Heart right ventricle (tissue), 16 donors: Measurements from ENCODE around the gene ADAM12. TPM values are rescaled to one million over a fixed set of nuclear protein-coding genes. Genes with fewer than 3 reads are reported as not detected.
A peak's percentile ranks its signal among the peaks of the same experiment; 100 is the strongest.

Experiments
- ATAC-seq, 8 donors: fragments of 200-7000 bp; cut with Tn5 transposase; one replicate each; pipeline ENCODE4 v1.9.1; 2020; ENCODE audit warnings: mild to moderate bottlenecking in 8 of 8, moderate library complexity in 8 of 8, moderate number of reproducible peaks in 1 of 8
- DNase-seq, 2 donors: peaks; one replicate each; pipeline ENCODE4 v3.0.0-alpha.2; 2020
- H3K27ac ChIP-seq, 10 donors: fragments of 200-600 bp; sonication (generic) in 2 of 10; one replicate each; pipeline versions ENCODE4 v1.5.0 to v1.8.0; 2020 to 2022; ENCODE audit warnings: mild to moderate bottlenecking in 3 of 10
- H3K27me3 ChIP-seq, 7 donors: fragments of 200-600 bp; one replicate each; pipeline ENCODE4 v1.8.0; 2021 to 2022; ENCODE audit warnings: mild to moderate bottlenecking in 2 of 7
- H3K36me3 ChIP-seq, 9 donors: fragments of 200-600 bp; sonication (generic) in 1 of 9; one replicate each; pipeline versions ENCODE4 v1.5.0 to v1.8.0; 2020 to 2022; ENCODE audit warnings: mild to moderate bottlenecking in 2 of 9
- H3K4me1 ChIP-seq, 9 donors: fragments of 200-600 bp; sonication (generic) in 1 of 9; one replicate each; pipeline versions ENCODE4 v1.5.0 to v1.8.0; 2020 to 2022; ENCODE audit warnings: mild to moderate bottlenecking in 4 of 9
- H3K4me3 ChIP-seq, 10 donors: fragments of 200-600 bp; sonication (generic) in 2 of 10; one replicate each; pipeline versions ENCODE4 v1.5.0 to v1.8.0; 2020 to 2022; ENCODE audit warnings: mild to moderate bottlenecking in 7 of 10, moderate library complexity in 2 of 10
- H3K9me3 ChIP-seq, 11 donors: fragments of 200-600 bp in 10 of 11; sonication (generic) in 2 of 11; one replicate each; pipeline versions ENCODE4 v1.5.0 to v1.8.0; 2013 to 2022; ENCODE audit warnings: mild to moderate bottlenecking in 2 of 11, control low read depth in 1 of 11, moderate library complexity in 1 of 11
- WGBS, 2 donors: extraction: QIAGEN DNeasy Blood & Tissue Kit; methylation state at CpG; one replicate each; pipeline ENCODE4 v1.1.7; 2013; ENCODE audit warnings: inconsistent platforms in 1 of 2; 5-methylcytosine and 5-hydroxymethylcytosine counted together
- intact Hi-C, 10 donors: fragments of 100-400 bp; cut with DNase I; formaldehyde crosslinking; loops; one replicate each; pipeline versions ENCODE4 v1.11.1 to v1.14.2; 2022
- polyA plus RNA-seq, 2 donors: library from polyadenylated mRNA; stranded (reverse); fragments of 200-250 nt; gene quantifications; one replicate each; pipeline ENCODE4 v1.2.3, GENCODE V29; 2013
- total RNA-seq, 10 donors: library from RNA; stranded (reverse); fragmentation: NEBNext Ultra II Directional in 3 of 10; extraction: Animal tissue kit (Norgen Biotek cat#: 25700) in 3 of 10; gene quantifications; one replicate each; pipeline versions ENCODE4 v1.2.1 to v1.2.4, GENCODE V29; 2021 to 2023
- TF ChIP-seq, protein P1 (sequence below), 9 donors: fragments of 200-600 bp; sonication (generic) in 2 of 9; IDR thresholded peaks; one replicate each; pipeline versions ENCODE4 v1.5.0 to v1.8.0; 2021 to 2022; ENCODE audit warnings: antibody characterized with exemption in 9 of 9, mild to moderate bottlenecking in 5 of 9, moderate library complexity in 1 of 9
- donor health status: Arrhythmogenic right ventricular cardiomyopathy.
- donor health status: ischemic (EF 13 %, LVEDD 7.1; RV severe dilation, severe dysfunction).
- donor health status: healthy with polysubstance abuse.
- donor health status: DM: no; HTN: yes; CAD: no.
- donor health status: DM: no; HTN: no; CAD: no.
- donor health status: ischemic (EF 25% LVEDD 6.9; RV normal size, moderate dysfunction).
- donor health status: ischemic (EF 25% LVEDD 5.7; RV mildly dilated, moderate dysfunction).
- donor health status: healthy.
- donor health status: DM: yes; HTN: yes; CAD: no.
- donor health status: Ischemic cardiomyopathy.
- donor health status: ischemic (EF 35%, LVEDD 5.7; RV mildly dilated, moderate dysfunction).
- donor health status: nonischemic (EF 11% LVEDD 7.7; RV severe dilation, severe dysfunction).
- donor health status: DM: yes; HTN: yes; CAD: no.
- donor health status: PGD.
- donor health status: ischemic (EF 29% LVEDD 5.4; RV normal size, mild dysfunction).
- donor health status: nonischemic (EF 23%, LVEDD 6.1; RV moderate dilation, normal function).

ADAM12 gene
- total and polyA plus RNA-seq, 12 donors: 0.07 to 6.9 (median 0.47) TPM

DNA sequence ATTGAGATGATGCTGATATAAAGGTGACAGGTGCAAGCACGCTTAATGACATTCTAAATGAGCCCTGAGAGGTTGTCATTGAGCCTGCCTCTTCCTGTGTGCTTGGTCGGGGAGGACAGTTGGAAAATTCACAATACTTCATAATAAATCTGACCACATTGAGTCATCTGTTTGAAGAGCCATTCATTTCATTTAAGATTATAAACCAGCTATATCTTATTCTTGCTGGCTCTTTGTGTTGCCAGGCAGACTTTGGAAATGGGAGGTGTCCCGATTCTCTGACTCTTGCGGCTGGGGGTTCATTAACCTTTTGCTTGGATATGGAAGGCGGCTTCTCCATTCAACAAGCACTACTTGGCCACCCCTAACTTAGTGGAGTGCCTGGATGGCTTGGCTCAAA, 293.7 kb downstream of the ADAM12 start:
- WGBS, 2 donors: 92 to 94% methylated on average over 5 of the region's 5 CpGs
- TF ChIP-seq, protein P1, sequence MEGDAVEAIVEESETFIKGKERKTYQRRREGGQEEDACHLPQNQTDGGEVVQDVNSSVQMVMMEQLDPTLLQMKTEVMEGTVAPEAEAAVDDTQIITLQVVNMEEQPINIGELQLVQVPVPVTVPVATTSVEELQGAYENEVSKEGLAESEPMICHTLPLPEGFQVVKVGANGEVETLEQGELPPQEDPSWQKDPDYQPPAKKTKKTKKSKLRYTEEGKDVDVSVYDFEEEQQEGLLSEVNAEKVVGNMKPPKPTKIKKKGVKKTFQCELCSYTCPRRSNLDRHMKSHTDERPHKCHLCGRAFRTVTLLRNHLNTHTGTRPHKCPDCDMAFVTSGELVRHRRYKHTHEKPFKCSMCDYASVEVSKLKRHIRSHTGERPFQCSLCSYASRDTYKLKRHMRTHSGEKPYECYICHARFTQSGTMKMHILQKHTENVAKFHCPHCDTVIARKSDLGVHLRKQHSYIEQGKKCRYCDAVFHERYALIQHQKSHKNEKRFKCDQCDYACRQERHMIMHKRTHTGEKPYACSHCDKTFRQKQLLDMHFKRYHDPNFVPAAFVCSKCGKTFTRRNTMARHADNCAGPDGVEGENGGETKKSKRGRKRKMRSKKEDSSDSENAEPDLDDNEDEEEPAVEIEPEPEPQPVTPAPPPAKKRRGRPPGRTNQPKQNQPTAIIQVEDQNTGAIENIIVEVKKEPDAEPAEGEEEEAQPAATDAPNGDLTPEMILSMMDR (IDR thresholded peaks at IDR 0.05): no peak
- H3K4me3 ChIP-seq: no peak overlapping the region
- no peak overlapping the region for H3K27ac ChIP-seq
- DNase-seq (no peak), ATAC-seq (no peak)
- peaks cover 0 to 4% (median 0%) of the 10 kb centered on the region in 7 donors for H3K27me3 ChIP-seq
- intact Hi-C loops: no loop called here
- no peaks in the 10 kb centered on the region for H3K9me3 ChIP-seq
- no peaks in the 10 kb centered on the region for H3K36me3 ChIP-seq
- peaks cover 0 to 16% (median 0%) of the 10 kb centered on the region in 9 donors for H3K4me1 ChIP-seq

DNA sequence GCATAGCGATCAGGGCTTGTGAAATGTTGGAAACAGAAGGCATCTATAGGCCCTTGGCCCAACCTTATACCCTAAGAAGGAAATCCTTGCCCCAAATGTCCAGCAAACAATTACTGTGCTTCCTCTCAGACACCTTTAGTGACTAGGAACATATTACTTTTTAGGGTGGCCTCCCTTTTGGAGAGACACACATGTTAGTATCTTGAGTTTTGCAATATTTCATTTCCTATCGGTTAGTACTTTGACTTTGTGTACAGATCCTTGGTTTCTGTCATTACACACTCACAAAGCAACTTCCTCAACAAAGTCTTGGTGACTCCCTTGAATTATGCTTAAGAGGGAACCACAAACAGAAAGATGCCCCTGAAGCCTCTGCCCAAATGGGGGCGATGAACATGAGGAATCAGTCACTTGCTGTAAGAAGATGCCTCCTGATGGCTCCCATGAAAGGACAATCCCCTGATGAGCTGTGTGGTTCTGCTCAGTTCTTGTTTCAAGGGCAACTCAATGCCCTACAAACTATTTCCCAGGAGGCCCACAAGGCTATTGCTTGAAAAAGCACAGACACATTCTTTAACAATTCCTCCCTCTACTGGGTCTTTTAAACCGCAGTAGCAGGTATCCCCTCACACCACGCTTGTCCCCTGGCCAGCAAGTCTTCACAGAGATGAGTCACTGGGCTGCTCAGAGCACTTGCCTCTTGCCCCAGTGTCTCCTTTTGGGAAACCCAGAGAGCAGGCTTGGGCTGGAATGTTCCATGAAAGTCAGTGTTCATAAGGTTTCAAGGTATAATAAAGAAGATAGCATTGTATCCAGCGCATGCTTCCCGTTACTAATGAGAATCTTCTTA, 295.7 kb downstream of the ADAM12 start:
- Histone ChIP-seq H3K27ac (no peak overlapping the region), H3K4me1 (peaks cover 0 to 24% (median 0%) of the 10 kb centered on the region in 9 donors), H3K9me3 (no peaks in the 10 kb centered on the region), H3K36me3 (no peaks in the 10 kb centered on the region), H3K4me3 (no peak overlapping the region), H3K27me3 (peaks cover 0 to 4% (median 0%) of the 10 kb centered on the region in 7 donors)
- DNase-seq: no peak
- TF ChIP-seq, protein P1 (IDR thresholded peaks at IDR 0.05): no peak
- 89 to 92% methylated on average over 7 of the region's 7 CpGs for WGBS, 2 donors
- ATAC-seq: no peak
- intact Hi-C loops: no loop called here

DNA sequence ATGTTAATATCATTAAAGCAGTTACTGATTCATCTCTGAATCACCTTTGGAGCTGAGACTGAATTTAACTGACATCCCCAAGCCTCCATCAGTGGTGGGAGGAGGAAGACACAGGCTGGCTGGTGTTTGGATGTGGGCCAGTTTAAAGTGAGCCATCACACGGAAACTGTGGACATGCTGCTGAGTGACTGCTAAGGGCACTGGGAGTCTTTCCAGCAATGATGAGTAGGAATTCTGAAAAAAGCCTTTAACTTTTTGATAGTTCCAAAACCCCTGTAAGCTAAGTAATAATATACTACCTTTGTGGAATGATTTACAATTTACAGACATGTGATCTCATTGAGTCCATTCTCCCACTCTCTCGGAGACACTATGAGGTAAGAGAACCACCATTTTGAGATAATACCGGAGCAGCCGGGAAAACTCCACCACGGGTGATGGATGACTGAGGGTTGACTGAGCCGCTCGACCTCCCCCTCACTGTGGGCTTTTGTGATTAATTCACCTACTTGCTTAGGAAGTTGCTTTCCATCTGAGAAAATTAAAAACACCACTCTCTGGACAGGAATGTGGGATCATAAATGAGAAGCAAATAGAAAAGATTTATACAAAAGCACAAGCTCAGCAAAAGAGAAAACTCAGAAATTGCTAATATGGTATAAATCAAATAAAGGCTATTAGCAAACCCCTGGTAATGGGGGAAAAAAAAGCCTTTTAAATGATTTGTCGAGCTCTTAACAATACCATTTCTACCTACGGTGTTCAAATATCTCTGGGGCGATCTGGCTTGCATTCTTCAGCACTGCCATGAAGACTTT, 297.2 kb downstream of the ADAM12 start:
- H3K4me1 ChIP-seq: peaks cover 0 to 30% (median 0%) of the 10 kb centered on the region in 9 donors
- intact Hi-C loops: loop anchor here in 1 of 10 donors (2.0 kb wide), 1 partner anchor 22 kb away; no protein-coding TSS in a partner anchor
- no peak overlapping the region for H3K27ac ChIP-seq
- TF ChIP-seq, protein P1 (IDR thresholded peaks at IDR 0.05): no peak
- DNase-seq (no peak), ATAC-seq (peak in 1 of 8 donors; percentile 48)
- WGBS, 2 donors: 78 to 85% methylated on average over 10 of the region's 10 CpGs
- H3K9me3 ChIP-seq: no peaks in the 10 kb centered on the region
- H3K36me3 ChIP-seq: no peaks in the 10 kb centered on the region
- H3K4me3 ChIP-seq: no peak overlapping the region
- peaks cover 0 to 4% (median 0%) of the 10 kb centered on the region in 7 donors for H3K27me3 ChIP-seq

DNA sequence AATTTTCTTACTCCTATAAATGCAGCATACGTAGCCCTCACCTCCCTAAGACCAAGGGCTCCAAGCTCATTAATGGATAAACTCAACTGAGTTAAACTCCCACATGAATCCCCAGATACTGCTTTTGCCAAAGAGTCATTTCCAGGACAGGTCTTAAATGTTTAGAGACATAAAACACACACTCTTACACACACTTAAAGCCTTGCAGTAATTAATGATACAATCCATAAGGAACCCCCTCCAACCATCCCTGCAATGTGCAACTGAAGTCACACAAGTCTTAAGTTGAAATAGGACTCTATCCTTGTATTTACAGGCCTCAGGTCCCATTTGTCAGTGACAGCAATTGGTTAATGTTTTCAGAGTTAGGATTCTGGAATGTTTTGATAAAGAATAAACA, 297.8 kb downstream of the ADAM12 start:
- H3K4me3 ChIP-seq: no peak overlapping the region
- H3K9me3 ChIP-seq: no peaks in the 10 kb centered on the region
- H3K27ac ChIP-seq: no peak overlapping the region
- 93 to 94% methylated on average over 1 of the region's 1 CpG for WGBS, 2 donors
- no peak for ATAC-seq
- TF ChIP-seq, protein P1 (IDR thresholded peaks at IDR 0.05): no peak
- peaks cover 0 to 4% (median 0%) of the 10 kb centered on the region in 7 donors for H3K27me3 ChIP-seq
- H3K36me3 ChIP-seq: no peaks in the 10 kb centered on the region
- peaks cover 0 to 30% (median 0%) of the 10 kb centered on the region in 9 donors for H3K4me1 ChIP-seq
- no peak for DNase-seq
- intact Hi-C loops: loop anchor here in 1 of 10 donors (2.0 kb wide), 1 partner anchor 22 kb away; no protein-coding TSS in a partner anchor
